Right lobe of liver (tissue), 6 donors: ENCODE data around the gene LONRF2. TPM values are rescaled to one million over a fixed set of nuclear protein-coding genes. Genes with fewer than 3 reads are reported as not detected.

Experiments
- ATAC-seq, 4 donors: fragments of 200-7000 bp; cut with Tn5 transposase; one replicate each; pipeline ENCODE4 v1.9.1; 2020; ENCODE audit warnings: mild to moderate bottlenecking in 4 of 4, moderate library complexity in 4 of 4
- DNase-seq, 3 donors: peaks; one replicate each; pipeline ENCODE4 v3.0.0-alpha.2; 2020
- H3K27ac ChIP-seq, 3 donors: fragments of 200-600 bp; one replicate each; pipeline ENCODE4 v1.8.0; 2022
- H3K27me3 ChIP-seq, 2 donors: fragments of 200-600 bp; one replicate each; pipeline ENCODE4 v1.8.0; 2022
- H3K36me3 ChIP-seq, 4 donors: fragments of 200-600 bp; sonication (generic) in 1 of 4; one replicate each; pipeline versions ENCODE4 v1.5.1 to v1.8.0; 2017 to 2022; ENCODE audit warnings: control low read depth in 1 of 4
- H3K4me1 ChIP-seq, 4 donors: fragments of 200-600 bp; sonication (generic) in 1 of 4; one replicate each; pipeline versions ENCODE4 v1.5.1 to v1.8.0; 2017 to 2022; ENCODE audit warnings: control low read depth in 1 of 4
- H3K4me3 ChIP-seq, 3 donors: fragments of 200-600 bp; one replicate each; pipeline ENCODE4 v1.8.0; 2022
- H3K9me3 ChIP-seq, 4 donors: fragments of 200-600 bp; sonication (generic) in 1 of 4; one replicate each; pipeline versions ENCODE4 v1.5.1 to v1.8.0; 2017 to 2022; ENCODE audit warnings: control low read depth in 1 of 4
- POLR2A ChIP-seq: fragments of 450-650 bp; IDR thresholded peaks from one replicate; pipeline ENCODE4 v1.6.1; 2017; ENCODE audit warnings: antibody characterized with exemption, mild to moderate bottlenecking
- WGBS: methylation state at CpG from one replicate; pipeline ENCODE4 v1.1.6; 2018; ENCODE audit warnings: low coverage, low lambda C conversion rate; ENCODE audit not compliant: insufficient coverage; ENCODE audit errors: missing lambda C conversion rate; 5-methylcytosine and 5-hydroxymethylcytosine counted together
- intact Hi-C, 2 donors: fragments of 100-400 bp; cut with DNase I; formaldehyde crosslinking; loops; one replicate each; pipeline versions ENCODE4 v1.11.2 to v1.14.1; 2022
- total RNA-seq, 6 experiments: library from RNA; depleted of rRNA in 2 of 6; stranded (reverse); fragments of >200 nt in 2 of 6; fragmentation: NEBNext Ultra II Directional in 3 of 6; extraction: Animal tissue kit (Norgen Biotek cat#: 25700) in 3 of 6; gene quantifications; one replicate each; pipeline versions ENCODE4 v1.1.0 to v1.2.4, GENCODE V29; 2016 to 2023
- TF ChIP-seq, protein P1 (sequence below), 4 donors: fragments of 200-600 bp in 3 of 4; fragments of 450-650 bp in 1 of 4; IDR thresholded peaks; one replicate each; pipeline versions ENCODE4 v1.5.1 to v1.8.0; 2016 to 2022; ENCODE audit warnings: antibody characterized with exemption in 4 of 4, mild to moderate bottlenecking in 2 of 4
- donor health status: DM: no; HTN: yes; CAD: no.
- donor health status: DM: no; HTN: no; CAD: no.
- donor health status: DM: no; HTN: no; CAD: no.
- donor health status: DM: no; HTN: yes; CAD: no.
- donor health status: DM: no; HTN: yes; CAD: no.

The LONRF2 gene
- total RNA-seq, 6 experiments from 2014 or later: 0.51 to 2.5 (median 1.7) TPM

DNA sequence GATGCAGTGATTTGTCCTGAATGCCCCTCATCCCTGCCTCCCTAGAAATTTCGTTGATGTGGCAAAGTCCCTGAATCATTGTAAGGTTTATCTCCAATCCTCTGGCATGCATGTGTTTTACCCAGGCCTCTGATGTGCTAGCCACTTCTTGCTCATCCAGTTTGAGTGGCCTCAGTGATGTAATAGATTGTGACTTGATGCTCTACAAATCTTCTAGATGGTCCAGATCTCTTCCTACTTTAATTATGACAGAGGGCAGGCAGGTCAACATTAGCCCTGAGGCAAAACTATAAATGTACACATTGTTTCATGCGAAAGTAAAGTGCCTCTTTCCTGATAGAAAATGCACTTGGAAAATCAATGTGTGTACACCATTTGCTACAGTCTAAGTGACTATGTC is 54.5 kb downstream of the LONRF2 start:
- whole genome bisulfite sequencing: 53% methylated on average over 2 of the region's 2 CpGs
- Histone ChIP-seq H3K4me3 (no peak overlapping the region), H3K9me3 (no peaks in the 10 kb centered on the region), H3K4me1 (no peaks in the 10 kb centered on the region), H3K27me3 (no peaks in the 10 kb centered on the region), H3K36me3 (no peaks in the 10 kb centered on the region), H3K27ac (no peak overlapping the region)
- TF ChIP-seq POLR2A: no peak
- TF ChIP-seq, protein P1, sequence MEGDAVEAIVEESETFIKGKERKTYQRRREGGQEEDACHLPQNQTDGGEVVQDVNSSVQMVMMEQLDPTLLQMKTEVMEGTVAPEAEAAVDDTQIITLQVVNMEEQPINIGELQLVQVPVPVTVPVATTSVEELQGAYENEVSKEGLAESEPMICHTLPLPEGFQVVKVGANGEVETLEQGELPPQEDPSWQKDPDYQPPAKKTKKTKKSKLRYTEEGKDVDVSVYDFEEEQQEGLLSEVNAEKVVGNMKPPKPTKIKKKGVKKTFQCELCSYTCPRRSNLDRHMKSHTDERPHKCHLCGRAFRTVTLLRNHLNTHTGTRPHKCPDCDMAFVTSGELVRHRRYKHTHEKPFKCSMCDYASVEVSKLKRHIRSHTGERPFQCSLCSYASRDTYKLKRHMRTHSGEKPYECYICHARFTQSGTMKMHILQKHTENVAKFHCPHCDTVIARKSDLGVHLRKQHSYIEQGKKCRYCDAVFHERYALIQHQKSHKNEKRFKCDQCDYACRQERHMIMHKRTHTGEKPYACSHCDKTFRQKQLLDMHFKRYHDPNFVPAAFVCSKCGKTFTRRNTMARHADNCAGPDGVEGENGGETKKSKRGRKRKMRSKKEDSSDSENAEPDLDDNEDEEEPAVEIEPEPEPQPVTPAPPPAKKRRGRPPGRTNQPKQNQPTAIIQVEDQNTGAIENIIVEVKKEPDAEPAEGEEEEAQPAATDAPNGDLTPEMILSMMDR (IDR thresholded peaks at IDR 0.05): no peak
- intact Hi-C loops: loop anchor here (5.0 kb wide), 2 partner anchors 110 to 120 kb away; no protein-coding TSS in a partner anchor
- no peak for ATAC-seq
- DNase-seq: no peak

DNA sequence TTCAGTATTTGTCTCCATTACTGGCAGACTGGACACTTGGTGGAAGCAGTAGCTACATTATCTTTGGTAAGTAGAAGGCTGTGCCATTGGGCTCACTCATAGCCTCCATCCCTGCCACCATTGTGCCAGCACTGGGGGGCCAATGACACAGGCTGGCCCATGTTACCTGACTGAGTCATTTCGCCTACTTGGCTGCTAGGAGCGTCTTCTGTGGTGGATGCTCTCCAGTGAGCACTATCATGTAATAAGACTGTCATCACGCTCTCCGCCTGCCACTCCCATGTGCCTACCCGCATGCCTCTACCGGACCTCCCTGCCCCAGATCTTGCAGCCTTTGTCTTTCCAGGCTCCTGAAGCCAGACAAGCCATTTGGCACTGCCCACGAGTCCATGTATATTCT is 56.2 kb downstream of the LONRF2 start:
- DNase-seq (no peak), ATAC-seq (no peak)
- TF ChIP-seq POLR2A: no peak
- TF ChIP-seq, protein P1 (IDR thresholded peaks at IDR 0.05): no peak
- Histone ChIP-seq H3K36me3 (no peaks in the 10 kb centered on the region), H3K27ac (no peak overlapping the region), H3K4me3 (no peak overlapping the region), H3K27me3 (no peaks in the 10 kb centered on the region), H3K4me1 (no peaks in the 10 kb centered on the region), H3K9me3 (no peaks in the 10 kb centered on the region)
- intact Hi-C loops: loop anchor here (5.0 kb wide), 2 partner anchors 111 to 121 kb away; no protein-coding TSS in a partner anchor
- WGBS: 77% methylated on average over 5 of the region's 7 CpGs

DNA sequence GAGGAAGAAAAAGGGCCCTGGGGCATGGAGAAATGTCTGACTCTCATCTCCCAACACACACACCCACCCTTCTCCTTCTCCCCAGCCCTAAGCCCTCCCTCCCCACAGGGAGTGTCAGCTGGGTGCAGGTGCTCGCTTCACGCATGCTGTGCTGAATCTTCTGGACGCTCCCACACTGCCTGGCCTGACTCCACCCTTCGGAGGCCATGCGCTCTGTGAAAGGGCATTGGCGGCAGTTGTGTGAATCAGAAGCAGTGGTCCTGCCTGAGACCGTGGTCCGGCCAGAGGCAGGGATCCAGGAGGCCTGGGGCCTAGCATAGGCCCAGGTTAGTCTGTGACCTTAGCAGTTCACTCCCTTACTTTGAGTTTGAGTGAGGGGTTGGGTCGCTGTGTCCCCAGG is 57.1 kb downstream of the LONRF2 start:
- Histone ChIP-seq H3K4me1 (no peaks in the 10 kb centered on the region), H3K27ac (no peak overlapping the region), H3K9me3 (no peaks in the 10 kb centered on the region), H3K27me3 (no peaks in the 10 kb centered on the region), H3K4me3 (no peak overlapping the region), H3K36me3 (no peaks in the 10 kb centered on the region)
- TF ChIP-seq, protein P1 (IDR thresholded peaks at IDR 0.05): no peak
- no peak for TF ChIP-seq POLR2A
- intact Hi-C loops: loop anchor here (5.0 kb wide), 2 partner anchors 112 to 122 kb away; no protein-coding TSS in a partner anchor
- 100% methylated on average over 5 of the region's 9 CpGs for WGBS
- no peak for DNase-seq
- no peak for ATAC-seq

DNA sequence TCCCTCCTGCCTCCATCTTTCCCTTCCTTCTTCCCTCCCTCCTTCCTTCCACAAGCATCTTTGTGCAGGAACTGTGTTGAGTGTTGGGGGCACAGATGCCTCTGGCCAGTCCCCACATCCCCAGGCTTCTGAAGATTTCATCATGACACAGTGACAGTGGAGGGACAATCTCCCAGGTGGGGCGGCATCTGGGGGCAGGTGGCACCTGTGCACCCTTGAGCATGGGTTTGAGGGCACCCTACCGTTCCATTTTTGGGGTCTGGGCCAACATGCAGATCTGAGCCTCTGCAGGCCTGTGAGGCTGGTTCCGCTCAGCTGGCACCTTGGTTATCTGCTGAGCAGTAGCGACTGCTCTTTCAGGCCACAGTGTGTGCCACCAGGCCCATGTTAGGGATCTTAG is 57.6 kb downstream of the LONRF2 start:
- intact Hi-C loops: loop anchor here (5.0 kb wide), 2 partner anchors 113 to 123 kb away; no protein-coding TSS in a partner anchor
- H3K9me3 ChIP-seq: no peaks in the 10 kb centered on the region
- no peak for DNase-seq
- no peak overlapping the region for H3K27ac ChIP-seq
- TF ChIP-seq, protein P1 (IDR thresholded peaks at IDR 0.05): no peak
- no peak for TF ChIP-seq POLR2A
- WGBS: 85% methylated on average over 3 of the region's 4 CpGs
- no peak overlapping the region for H3K4me3 ChIP-seq
- no peaks in the 10 kb centered on the region for H3K27me3 ChIP-seq
- H3K4me1 ChIP-seq: no peaks in the 10 kb centered on the region
- no peak for ATAC-seq
- no peaks in the 10 kb centered on the region for H3K36me3 ChIP-seq

DNA sequence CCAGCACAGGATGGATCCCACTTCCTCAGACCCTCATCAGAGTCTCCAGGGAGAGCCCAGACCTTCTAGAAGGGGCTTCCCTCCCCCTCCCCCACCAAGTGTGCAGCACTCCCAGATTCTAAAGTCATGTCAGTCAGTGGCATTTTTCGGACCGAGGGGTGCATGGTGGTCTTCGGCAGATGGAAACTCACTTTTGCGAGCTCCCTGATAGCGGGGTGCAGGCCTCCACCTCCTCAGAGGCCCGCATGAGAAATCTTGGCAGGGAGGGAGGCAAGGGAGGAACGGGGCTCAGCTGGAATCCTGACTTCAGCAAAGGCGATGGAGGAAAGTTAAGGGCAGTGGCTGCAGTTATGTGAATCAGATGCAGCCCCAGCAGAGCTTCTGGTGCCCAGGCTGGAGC is 58.2 kb downstream of the LONRF2 start:
- WGBS: 8% methylated on average over 2 of the region's 8 CpGs
- TF ChIP-seq POLR2A: no peak
- TF ChIP-seq, protein P1 (IDR thresholded peaks at IDR 0.05): no peak
- Histone ChIP-seq H3K4me1 (no peaks in the 10 kb centered on the region), H3K27ac (no peak overlapping the region), H3K27me3 (no peaks in the 10 kb centered on the region), H3K36me3 (no peaks in the 10 kb centered on the region), H3K9me3 (no peaks in the 10 kb centered on the region), H3K4me3 (no peak overlapping the region)
- ATAC-seq: no peak
- intact Hi-C loops: no loop called here
- no peak for DNase-seq
